CD4-positive, alpha-beta T cell treated with Interferon gamma for 1 hour (primary cell): ENCODE data around the gene MAP3K12.
A peak's percentile ranks its signal among the peaks of the same experiment; 100 is the strongest.
"Not testable (repeated sequence)": the region's sequence is repeated elsewhere in the genome, so short reads cannot be mapped to it uniquely, and the experiment has no call there.

ENCODE experiments used
- DNase-seq: peaks from one replicate; pipeline ENCODE4 v3.0.0-alpha.2; 2020

MAP3K12 gene, protein sequence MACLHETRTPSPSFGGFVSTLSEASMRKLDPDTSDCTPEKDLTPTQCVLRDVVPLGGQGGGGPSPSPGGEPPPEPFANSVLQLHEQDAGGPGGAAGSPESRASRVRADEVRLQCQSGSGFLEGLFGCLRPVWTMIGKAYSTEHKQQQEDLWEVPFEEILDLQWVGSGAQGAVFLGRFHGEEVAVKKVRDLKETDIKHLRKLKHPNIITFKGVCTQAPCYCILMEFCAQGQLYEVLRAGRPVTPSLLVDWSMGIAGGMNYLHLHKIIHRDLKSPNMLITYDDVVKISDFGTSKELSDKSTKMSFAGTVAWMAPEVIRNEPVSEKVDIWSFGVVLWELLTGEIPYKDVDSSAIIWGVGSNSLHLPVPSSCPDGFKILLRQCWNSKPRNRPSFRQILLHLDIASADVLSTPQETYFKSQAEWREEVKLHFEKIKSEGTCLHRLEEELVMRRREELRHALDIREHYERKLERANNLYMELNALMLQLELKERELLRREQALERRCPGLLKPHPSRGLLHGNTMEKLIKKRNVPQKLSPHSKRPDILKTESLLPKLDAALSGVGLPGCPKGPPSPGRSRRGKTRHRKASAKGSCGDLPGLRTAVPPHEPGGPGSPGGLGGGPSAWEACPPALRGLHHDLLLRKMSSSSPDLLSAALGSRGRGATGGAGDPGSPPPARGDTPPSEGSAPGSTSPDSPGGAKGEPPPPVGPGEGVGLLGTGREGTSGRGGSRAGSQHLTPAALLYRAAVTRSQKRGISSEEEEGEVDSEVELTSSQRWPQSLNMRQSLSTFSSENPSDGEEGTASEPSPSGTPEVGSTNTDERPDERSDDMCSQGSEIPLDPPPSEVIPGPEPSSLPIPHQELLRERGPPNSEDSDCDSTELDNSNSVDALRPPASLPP

DNA sequence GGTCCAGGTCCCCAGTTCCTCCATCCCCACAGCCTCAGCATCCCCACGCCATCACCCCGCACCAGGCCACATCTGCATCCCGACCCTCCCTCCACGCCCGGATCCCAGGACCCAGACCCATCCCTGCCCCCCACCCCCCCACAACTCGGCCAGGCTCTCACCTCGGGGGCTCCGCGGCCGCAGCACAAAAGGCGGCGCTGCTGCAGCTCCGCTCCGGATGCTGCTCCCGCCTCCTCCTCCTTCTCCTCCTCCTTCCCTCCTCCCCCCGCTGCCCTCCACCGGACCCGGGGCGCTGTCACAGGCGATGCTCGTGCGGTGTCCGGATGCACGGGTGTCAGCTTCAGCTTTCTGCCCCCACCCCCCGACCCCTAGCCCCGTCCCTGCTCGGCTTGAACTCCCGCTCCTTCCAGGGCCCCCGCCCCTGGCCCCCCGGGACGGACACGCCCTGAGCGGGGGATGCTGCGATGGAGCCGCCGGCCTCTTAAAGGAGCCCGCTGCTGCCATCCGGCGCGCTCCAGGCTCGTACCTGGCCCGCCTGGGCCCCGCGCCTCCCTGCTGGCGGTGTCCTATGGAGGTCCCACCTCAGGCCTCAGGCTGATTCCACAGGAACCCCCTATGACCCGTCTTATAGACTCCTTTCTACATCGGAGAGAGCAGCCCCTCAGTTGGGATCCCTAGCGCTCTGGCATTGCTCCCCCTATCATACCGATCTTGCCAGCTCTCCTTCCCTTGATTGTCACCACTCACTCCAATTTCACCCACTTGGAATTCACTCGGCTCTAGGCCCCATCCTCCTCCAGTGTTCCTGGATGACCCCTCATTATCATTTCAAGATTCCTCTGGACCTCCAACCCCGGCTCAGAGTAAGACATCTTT, at the start of gene MAP3K12:
MAP3K12 (minus strand) TSS at position 193 of the 876 bp plus-strand sequence. CDS start 12,067 bp downstream, outside the sequence.
- DNase-seq = peak; percentile 47

DNA sequence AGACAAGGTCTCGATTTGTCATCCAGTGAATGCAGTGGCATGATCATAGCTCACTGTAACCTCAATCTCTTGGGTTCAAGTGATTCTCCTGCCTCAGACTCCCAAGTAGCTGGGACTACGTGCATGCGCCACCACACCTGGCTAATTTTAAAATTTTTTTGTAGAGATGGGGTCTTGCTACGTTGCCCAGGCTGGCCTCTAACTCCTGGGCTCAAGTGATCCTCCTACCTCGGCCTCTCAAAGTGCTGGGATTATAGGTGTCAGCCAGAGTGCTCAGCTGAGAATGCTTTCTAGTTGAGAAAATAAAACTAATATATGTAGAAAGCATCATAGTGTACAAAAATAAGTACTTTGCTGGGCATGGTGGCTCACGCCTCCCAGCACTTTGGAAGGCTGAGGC, 49.1 kb upstream of the MAP3K12 start:
- not testable (repeated sequence) for DNase-seq

DNA sequence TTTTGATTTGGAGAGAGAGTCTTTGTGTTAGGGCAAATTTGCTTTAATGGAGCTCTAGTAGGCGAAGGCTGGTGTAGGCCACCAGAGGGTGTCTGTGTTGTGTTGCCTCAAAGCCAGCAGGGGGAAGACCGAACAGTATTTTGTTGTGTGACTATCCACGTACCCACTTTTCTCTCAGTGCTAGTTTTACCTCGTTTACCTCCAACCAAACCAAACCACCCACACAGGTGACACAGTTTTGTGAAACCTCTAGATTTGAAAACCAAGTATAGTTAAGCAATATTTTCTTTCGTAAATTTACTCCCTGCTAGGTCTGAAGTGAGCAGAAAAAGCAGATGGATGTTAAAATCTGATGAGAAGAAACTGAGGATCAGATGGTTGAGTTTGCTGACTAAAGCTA, 44.3 kb upstream of the MAP3K12 start:
- DNase-seq = peak; percentile 54

DNA sequence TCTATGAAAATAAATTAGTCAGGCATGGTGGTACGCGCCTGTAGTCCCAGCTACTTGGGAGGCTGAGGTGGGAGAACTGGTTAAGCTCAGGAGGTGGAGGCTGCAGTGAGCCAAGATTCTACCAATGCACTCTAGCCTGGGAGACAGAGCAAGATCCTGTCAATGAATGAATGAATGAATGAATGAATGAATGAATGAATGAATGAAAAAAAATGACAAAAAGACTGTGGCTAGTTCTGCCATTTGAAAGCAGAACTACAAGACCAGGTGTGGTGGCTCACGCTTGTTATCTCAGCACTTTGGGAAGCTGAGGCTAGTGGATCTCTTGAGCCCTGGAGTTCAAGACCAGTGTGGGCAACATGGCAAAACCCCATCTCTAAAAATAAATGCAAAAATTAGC, 40.3 kb upstream of the MAP3K12 start:
- DNase-seq = no peak

DNA sequence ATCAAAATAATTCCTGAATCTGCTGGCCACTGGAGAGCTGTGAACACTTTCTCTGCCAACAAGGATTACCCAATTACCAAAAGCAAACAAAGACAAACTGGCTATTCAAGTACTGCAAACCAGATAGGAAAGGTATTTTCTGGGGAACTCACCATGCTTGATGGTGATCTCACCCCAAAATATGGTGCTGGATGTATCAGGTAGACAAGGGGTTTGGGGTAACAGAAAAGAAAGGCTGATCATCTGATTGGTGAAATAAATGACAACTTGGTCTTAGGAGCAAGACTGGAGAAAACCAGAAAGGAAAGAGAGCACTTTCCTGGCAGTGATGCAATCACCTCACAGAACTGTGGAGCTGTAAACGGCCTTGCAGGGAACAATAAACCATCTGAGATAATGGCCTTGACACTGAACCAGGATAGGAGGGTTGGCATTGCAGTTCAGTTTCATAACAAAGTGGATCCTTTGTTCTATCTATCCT, 39.0 kb upstream of the MAP3K12 start:
- DNase-seq = no peak

DNA sequence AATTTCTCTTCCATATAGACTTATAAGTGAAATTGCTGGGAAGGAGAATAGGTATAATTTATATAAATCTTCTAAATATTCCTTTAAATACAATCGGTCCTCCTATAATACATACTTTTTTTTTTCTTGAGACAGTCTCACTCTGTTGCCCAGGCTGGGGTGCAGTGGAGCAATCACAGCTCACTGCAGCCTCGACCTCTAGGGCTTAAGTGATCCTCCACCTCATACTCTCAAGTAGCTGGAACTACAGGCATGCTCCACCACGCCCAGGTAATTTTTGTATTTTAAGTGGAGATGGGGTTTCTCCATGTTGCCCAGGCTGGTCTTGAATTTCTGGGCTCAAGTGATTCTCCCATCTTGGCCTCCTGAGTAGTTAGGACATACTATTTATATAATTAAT, 37.7 kb upstream of the MAP3K12 start:
- no peak for DNase-seq

DNA sequence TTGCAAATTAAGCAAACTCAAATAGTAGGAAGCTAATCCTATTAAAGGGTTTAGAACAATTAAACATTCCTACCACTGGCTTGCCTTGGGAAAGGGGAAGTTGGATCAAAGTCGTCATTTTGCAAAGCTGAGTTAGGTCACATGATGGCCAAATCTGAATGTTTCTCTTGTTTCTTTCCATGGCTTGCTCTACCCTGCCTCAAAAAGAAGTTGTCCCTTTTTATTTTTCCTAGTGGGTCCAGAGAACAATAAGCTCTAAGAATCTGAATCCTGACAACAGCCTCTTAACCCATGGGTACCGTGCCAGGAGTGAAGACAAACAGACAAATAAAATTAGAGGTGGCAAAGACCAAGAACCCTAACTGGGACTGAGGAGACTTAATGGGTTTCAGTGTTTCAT, 34.2 kb upstream of the MAP3K12 start:
- no peak for DNase-seq

DNA sequence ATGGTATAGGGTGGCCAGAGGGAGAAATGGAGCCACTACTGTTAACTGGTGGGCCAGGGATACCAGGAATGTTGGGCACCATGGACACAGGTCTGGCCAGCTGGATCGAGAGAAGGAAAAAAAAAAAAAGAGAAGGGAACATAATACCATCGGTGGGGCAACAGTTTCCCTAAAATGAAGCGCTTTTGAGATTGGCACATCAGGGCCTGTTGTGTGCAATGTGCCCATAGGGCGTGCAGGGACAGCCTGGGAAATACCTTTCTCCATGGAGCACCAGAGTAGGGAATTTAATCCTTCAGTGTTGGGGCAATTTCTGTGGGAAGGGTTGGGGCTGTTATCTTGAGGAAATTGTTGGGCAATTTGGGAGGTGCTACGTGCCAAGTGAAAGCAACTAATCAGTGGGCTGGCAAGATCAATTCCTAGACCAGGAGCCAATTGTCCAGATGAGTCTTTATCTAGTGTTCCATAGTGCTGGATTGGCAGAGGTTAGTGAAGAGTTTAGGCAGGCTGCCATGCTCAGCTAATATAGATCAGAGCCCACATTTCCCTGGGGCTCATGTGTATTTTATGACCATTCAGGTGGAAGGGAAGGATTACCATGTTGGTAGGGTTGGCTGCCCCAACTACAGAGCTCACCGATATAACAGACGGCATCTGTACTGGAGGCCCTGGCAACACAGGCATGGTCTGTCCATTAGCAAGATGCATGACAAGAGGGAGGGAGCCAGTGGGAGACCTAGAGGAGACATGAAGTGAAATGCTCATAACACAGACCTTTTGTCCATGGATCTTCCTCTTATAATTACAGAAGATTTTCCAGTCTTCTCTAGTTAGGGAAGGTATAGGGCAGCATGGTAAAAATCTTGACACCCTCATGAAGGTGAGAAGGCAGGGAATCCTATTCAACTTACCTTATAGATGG, 33.5 kb upstream of the MAP3K12 start:
- DNase-seq = no peak

DNA sequence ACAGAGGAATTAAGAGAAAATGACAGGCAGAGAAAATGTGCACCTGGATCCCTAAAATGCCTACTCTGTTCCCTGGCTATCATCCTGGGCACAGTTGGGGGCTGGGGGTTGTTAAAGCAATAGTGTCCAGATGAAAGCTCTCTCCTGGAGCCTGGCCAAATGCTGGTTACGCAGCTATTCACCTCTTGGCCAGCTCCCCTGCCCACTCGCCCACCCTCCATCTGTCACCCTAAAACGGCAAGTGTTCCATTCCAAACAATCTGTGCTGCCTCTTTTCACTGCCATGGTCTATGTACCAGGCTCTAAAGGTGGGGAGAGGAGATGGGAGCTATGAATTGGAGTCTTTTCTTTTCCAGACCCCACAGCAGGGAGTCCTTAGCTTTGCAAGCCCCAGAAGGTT, 32.8 kb upstream of the MAP3K12 start:
- no peak for DNase-seq

DNA sequence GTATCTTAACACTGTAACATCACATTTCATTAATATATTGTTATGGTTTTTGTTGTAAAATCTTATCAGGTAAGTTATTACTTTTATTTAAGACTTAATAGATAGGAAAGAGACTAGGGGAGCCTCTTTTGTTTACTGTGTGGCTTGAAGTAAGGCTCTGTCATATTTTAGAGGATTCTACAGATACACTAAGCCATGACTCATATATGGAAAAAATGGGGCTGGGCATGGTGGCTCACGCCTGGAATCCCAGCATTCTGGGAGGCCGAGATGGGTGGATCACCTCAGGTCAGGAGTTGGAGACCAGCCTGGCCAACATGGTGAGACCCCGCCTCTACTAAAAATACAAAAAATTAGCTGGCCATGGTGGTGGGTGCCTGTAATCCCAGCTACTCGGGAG, 31.7 kb upstream of the MAP3K12 start:
- DNase-seq = no peak

DNA sequence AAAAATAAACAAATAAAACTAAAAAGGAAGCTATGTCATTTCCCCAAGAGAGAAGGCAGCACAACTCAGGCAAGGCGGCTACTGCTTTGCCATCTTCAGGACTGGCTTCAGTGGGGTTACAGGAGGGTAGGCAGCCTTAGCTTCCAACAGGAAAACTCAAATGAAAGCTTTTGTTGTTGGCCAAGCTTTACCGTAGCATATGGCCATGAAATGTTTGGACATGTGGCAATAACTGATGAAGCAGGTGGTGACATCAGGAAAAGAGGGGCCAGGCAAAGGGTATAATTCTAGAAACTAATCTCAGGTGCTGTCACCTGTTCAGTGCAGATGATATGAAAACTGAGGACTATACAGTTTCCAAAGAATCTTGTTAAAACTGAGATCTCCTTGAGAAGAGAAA, 30.8 kb upstream of the MAP3K12 start:
- no peak for DNase-seq

DNA sequence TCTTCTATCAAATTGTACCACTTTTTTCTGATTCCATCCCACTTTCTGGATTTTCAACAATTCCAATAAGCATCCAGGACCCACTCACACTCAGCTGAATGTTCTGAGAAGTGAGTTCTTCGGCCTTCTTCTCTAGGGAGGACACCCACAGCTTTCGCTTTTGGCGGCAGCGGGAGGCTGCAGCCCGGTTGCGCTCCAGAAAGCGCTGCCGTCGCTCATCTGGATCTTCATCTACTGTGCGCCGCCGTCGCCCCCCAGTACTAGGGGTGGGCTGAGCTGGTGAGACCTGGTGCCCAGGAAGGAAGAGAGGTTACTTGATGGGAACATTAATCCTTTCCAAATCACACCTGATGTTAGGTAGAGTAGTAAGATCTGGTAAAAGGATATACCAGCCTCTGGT, 25.2 kb upstream of the MAP3K12 start:
- no peak for DNase-seq

DNA sequence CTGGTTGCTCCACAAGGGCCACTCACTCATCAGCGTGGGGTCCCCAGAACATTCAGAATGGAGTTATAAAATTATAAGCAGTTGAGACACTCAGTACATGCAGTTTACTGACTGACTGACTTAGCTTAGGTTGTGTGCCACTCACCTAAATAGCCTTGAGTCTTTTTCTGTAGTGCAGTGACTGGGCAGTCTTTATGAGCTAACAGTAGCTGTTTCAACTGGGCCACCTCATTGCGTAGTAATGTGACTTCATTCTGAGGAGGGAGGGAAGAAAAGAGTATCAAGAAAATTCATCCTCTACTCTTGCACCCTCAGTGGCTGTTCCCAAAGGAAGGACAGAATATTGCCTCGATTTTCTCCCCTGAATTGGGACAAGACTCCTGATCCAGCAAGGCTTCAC, 23.9 kb upstream of the MAP3K12 start:
- DNase-seq = no peak

DNA sequence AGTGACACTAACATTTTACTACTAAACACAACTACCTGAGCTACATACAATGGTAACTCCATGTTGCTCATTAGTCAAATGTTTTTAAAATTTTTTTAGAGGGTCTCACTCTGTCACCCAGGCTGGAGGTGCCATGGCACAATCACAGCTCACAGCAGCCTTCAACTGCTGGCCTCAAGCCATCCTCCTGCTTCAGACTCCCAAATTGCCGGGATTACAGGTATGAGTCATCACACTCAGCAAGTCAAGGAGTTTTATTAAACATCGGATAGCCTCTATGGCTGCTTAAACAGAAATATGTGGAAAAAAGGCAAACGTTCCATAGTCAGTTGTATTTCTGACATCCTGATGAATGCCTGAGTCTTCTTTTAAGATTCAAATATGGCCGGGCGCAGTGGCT, 19.1 kb upstream of the MAP3K12 start:
- no peak for DNase-seq

DNA sequence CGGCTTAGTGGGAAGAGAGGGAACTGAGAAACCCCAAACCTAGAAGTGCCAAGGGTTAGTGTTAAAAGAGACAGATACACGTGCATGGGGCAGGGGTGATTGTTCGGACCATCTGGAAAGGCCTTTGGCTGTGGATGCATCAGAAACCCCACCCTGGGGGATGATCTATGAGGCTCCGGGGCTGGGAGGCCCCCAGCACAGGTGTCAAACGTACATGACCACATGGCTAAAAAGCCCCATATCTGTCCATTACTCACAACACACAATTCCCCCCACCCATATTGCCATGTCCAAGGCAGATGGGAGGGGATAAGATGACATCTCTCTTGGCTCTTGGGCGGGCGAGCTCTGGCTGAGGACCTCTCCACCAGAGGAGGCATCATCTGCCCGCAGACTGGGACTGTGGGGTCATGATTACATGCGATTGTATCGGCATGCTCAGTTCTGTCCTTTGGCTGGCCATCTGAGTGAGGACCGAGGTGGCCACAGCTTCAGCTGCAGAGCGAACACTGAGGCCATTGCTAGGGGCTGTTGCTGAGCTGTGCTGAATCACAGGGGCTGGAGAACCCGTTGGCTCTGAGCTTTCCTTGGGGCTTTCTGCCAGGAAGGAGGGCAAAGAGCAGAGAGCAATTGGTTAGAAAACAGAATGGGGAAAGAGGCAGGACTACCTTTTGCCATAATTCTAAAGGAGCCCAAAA, 17.6 kb upstream of the MAP3K12 start:
- no peak for DNase-seq

DNA sequence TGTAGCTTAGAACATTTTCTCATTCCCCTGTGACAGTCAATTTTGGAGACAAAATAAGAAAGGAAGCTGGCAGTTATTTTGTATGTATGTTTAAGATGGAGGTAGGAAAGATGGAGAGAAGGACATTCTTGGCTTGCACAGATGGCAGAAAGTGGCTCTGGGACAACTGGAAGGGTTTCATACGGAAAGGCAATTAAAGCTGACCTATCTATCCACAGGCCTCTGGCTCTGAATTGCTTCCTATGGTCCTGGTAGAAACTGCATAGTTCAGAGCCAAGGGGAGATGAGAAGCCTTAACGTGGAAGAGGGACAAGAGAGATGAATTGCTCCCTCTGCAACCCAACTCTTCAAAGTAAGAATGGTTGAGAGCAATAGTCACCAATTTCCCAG, 16.0 kb upstream of the MAP3K12 start:
- DNase-seq = no peak

DNA sequence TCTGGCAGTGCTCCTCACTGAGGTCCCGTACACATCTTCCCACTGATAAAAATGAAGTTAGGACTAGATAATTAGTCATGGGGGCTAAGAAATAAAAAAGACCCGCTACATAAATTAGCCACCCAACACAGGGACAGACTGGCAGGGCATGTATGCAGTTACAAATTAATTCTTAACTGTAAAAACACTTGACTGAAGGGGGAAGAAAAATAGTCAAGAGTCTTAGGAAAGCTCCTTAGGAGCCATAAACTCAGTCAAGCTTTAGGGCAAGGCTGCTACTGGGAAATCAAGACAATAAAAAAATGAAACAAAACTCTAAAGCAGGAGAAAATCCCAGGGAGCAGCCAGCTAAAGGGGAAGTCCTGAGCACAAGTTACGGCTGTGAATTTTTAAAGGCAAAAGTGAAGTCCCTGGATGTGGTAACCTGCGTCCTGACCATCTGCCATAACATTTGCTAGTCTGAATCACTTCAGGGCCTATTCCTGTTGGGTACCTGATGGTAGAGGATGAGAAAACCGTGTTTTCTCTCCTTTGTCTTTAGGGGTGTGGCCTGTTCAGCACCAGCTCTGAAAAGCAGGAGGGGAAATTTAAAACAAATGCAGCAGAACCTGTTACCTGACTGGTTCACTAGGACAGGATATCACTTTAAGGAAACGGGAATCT, 15.5 kb upstream of the MAP3K12 start:
- DNase-seq = no peak

DNA sequence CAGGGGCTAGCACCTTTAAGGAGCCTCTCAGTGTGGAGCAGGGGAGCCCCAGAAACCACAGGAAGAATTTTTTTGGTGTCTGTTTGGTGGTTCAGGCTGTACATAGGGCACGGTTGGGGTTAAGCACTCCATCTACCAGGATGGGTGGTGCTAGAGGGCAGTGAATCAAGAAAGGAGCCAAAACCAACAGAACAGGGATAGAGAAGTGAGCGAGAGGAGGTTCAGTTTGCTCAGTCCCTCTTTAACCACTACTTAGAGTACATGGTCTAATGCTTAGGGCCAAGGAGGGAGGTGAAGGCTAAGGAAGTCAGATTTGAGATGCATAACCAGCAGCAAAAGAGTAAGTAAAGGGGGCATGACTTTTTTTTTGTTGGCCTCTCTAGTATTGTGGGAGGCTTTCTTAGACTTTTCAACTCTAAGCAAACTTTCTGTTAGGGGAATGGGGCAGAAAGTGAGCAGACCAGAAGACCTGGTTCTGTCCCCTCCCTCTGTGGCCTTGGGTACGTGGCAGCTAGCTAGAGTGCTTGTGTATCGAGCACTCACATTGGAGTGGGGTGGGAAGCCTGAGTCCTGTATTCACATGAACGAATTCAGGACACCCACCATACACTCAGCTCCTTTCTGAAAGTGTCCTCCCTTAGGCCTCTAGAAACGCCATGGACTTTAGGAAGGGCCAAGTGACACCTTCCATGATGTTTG, 14.6 kb upstream of the MAP3K12 start:
- no peak for DNase-seq

DNA sequence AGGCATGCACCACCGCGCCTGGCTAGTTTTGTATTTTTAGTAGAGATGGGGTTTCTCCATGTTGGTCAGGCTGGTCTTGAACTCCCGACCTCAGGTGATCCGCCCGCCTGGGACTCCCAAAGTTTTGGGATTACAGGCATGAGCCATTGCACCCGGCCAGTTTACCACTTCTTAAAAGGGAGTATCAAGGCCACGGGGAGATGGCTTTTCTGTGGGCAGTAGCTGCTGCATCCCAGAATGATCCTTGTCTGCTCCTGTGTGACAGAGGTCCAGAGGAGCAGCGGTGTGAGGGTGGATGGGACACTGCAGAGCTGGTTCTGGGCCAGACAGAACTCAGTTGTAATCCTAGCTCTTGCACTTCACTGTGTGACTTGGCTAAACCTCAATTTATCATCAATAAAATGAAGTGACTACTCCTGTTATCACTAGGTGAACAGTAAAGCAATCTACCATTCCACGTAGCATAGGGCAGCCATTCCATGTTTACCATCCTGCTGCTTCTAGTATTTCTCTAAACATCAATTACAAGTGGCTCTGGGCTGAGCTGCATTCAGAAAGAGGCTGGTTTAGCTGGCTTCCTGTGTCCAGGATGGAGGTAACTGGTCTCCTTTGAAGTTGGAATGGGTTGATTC, 11.0 kb upstream of the MAP3K12 start:
- no peak for DNase-seq
